Left ventricle myocardium inferior (tissue), 1 donor: Measurements from ENCODE around the gene AKAP13. TPM values are rescaled to one million over a fixed set of nuclear protein-coding genes. Genes with fewer than 3 reads are reported as not detected.

Experiments used
- DNase-seq: peaks from one replicate; pipeline ENCODE4 v3.0.0-alpha.2; 2020
- H3K27ac ChIP-seq: fragments of 200-600 bp; replicated peaks from 2 replicates; pipeline ENCODE4 v1.8.0; 2021
- H3K27me3 ChIP-seq: fragments of 200-600 bp; 2 replicates; pipeline ENCODE4 v1.8.0; 2021; ENCODE audit warnings: low read depth
- H3K36me3 ChIP-seq: fragments of 200-600 bp; 2 replicates; pipeline ENCODE4 v1.8.0; 2021
- H3K4me1 ChIP-seq: fragments of 200-600 bp; 2 replicates; pipeline ENCODE4 v1.8.0; 2021
- H3K4me3 ChIP-seq: fragments of 200-600 bp; 2 replicates; pipeline ENCODE4 v1.8.0; 2021; ENCODE audit warnings: mild to moderate bottlenecking, moderate library complexity
- H3K9me3 ChIP-seq: fragments of 200-600 bp; replicated peaks from 2 replicates; pipeline ENCODE4 v1.8.0; 2021
- CTCF ChIP-seq: fragments of 200-600 bp; IDR thresholded peaks from 2 replicates; pipeline ENCODE4 v1.8.0; 2021; ENCODE audit warnings: antibody characterized with exemption, mild to moderate bottlenecking, borderline replicate concordance
- intact Hi-C: fragments of 100-400 bp; cut with micrococcal nuclease; formaldehyde crosslinking; loops from one replicate; pipeline ENCODE4 v1.11.0; 2022
- total RNA-seq: library from RNA; stranded (reverse); fragmentation: NEBNext Ultra II Directional; extraction: Animal tissue kit (Norgen Biotek cat#: 25700); gene quantifications from one replicate; pipeline ENCODE4 v1.2.1, GENCODE V29; 2021
- donor health status: DM: no; HTN: yes; CAD: no; lungs with severe emphysema.

Gene AKAP13
- total RNA-seq, 1 donor from 2014 or later, result 331 TPM

GRCh38 chr15:85726454-85726853 is 346.1 kb downstream of the AKAP13 start:
- DNase-seq, result no peak
- H3K36me3 ChIP-seq, result peaks cover 92% of the 10 kb centered on the region
- peak overlapping the region; percentile 48 for H3K4me3 ChIP-seq
- TF ChIP-seq CTCF, result no peak
- no peaks in the 10 kb centered on the region for H3K9me3 ChIP-seq
- intact Hi-C loops, result no loop called here
- H3K27ac ChIP-seq, result peak overlapping the region; percentile 88
- no peaks in the 10 kb centered on the region for H3K27me3 ChIP-seq
- H3K4me1 ChIP-seq, result peaks cover 80% of the 10 kb centered on the region

- no peak for DNase-seq
- Histone ChIP-seq H3K27ac (peak overlapping the region; percentile 88), H3K27me3 (no peaks in the 10 kb centered on the region), H3K4me1 (peaks cover 74% of the 10 kb centered on the region), H3K36me3 (peaks cover 92% of the 10 kb centered on the region), H3K9me3 (no peaks in the 10 kb centered on the region), H3K4me3 (no peak overlapping the region)
- no peak for TF ChIP-seq CTCF
- intact Hi-C loops, result no loop called here
Observed at GRCh38 chr15:85727068-85727467, 346.7 kb downstream of the AKAP13 start.

- Histone ChIP-seq H3K27ac (peak overlapping the region; percentile 88), H3K36me3 (peaks cover 97% of the 10 kb centered on the region), H3K27me3 (no peaks in the 10 kb centered on the region), H3K4me3 (no peak overlapping the region), H3K9me3 (peaks cover 13% of the 10 kb centered on the region), H3K4me1 (peaks cover 42% of the 10 kb centered on the region)
- peak; percentile 84 for TF ChIP-seq CTCF
- no peak for DNase-seq
- intact Hi-C loops, result loop anchor here (10.0 kb wide), 1 partner anchor 105 kb away; no protein-coding TSS in a partner anchor
Observed at GRCh38 chr15:85730001-85730820, 349.8 kb downstream of the AKAP13 start.

GRCh38 chr15:85733416-85733815 is 353.0 kb downstream of the AKAP13 start:
- peaks cover 97% of the 10 kb centered on the region for H3K36me3 ChIP-seq
- TF ChIP-seq CTCF, result no peak
- intact Hi-C loops, result loop anchor here (10.0 kb wide), 1 partner anchor 101 kb away; no protein-coding TSS in a partner anchor
- peaks cover 13% of the 10 kb centered on the region for H3K9me3 ChIP-seq
- H3K4me1 ChIP-seq, result peaks cover 26% of the 10 kb centered on the region
- no peak overlapping the region for H3K4me3 ChIP-seq
- no peak overlapping the region for H3K27ac ChIP-seq
- DNase-seq, result no peak
- no peaks in the 10 kb centered on the region for H3K27me3 ChIP-seq

GRCh38 chr15:85737061-85737460 is 356.7 kb downstream of the AKAP13 start:
- Histone ChIP-seq H3K9me3 (peaks cover 13% of the 10 kb centered on the region), H3K4me1 (peaks cover 27% of the 10 kb centered on the region), H3K27me3 (no peaks in the 10 kb centered on the region), H3K27ac (no peak overlapping the region), H3K36me3 (peaks cover 91% of the 10 kb centered on the region), H3K4me3 (no peak overlapping the region)
- intact Hi-C loops, result loop anchor here (10.0 kb wide), 1 partner anchor 98 kb away; no protein-coding TSS in a partner anchor
- no peak for DNase-seq
- TF ChIP-seq CTCF, result no peak
